BE2C (cell line): ENCODE measurements around the gene SLC12A6.
A peak's percentile ranks its signal among the peaks of the same experiment; 100 is the strongest.
"Not testable (repeated sequence)": the region's sequence is repeated elsewhere in the genome, so short reads cannot be mapped to it uniquely, and the experiment has no call there.

Experiments used
- DNase-seq: peaks from one replicate; pipeline ENCODE4 v3.0.0-alpha.2; 2020
- H3K27me3 ChIP-seq: fragments of 250-450 bp; sonication (Bioruptor Pico); 2 replicates; pipeline ENCODE4 v1.5.1; 2020; ENCODE audit warnings: mild to moderate bottlenecking
- H3K36me3 ChIP-seq: fragments of 250-450 bp; sonication (Bioruptor Pico); 2 replicates; pipeline ENCODE4 v1.5.1; 2020; ENCODE audit warnings: mild to moderate bottlenecking
- H3K4me1 ChIP-seq: fragments of 250-450 bp; sonication (Bioruptor Pico); 2 replicates; pipeline ENCODE4 v1.5.1; 2020
- H3K4me3 ChIP-seq: 2 replicates; pipeline ENCODE4 v1.5.1; 2011; ENCODE audit warnings: low read depth, low read length
- H3K9me3 ChIP-seq: fragments of 250-450 bp; sonication (Bioruptor Pico); 2 replicates; pipeline ENCODE4 v1.5.1; 2020
- TF ChIP-seq, protein P1 (sequence below): IDR thresholded peaks from 2 replicates; pipeline ENCODE4 v1.5.1; 2012; ENCODE audit warnings: mild to moderate bottlenecking, low read depth, low read length

Gene SLC12A6

GRCh38 chr15:34358948-34359347, 21.4 kb upstream of the SLC12A6 start:
- no peak for DNase-seq
- Histone ChIP-seq H3K4me3 (no peak overlapping the region), H3K9me3 (no peaks in the 10 kb centered on the region), H3K27me3 (no peaks in the 10 kb centered on the region), H3K36me3 (peaks cover 16% of the 10 kb centered on the region), H3K4me1 (no peaks in the 10 kb centered on the region)
- TF ChIP-seq, protein P1, sequence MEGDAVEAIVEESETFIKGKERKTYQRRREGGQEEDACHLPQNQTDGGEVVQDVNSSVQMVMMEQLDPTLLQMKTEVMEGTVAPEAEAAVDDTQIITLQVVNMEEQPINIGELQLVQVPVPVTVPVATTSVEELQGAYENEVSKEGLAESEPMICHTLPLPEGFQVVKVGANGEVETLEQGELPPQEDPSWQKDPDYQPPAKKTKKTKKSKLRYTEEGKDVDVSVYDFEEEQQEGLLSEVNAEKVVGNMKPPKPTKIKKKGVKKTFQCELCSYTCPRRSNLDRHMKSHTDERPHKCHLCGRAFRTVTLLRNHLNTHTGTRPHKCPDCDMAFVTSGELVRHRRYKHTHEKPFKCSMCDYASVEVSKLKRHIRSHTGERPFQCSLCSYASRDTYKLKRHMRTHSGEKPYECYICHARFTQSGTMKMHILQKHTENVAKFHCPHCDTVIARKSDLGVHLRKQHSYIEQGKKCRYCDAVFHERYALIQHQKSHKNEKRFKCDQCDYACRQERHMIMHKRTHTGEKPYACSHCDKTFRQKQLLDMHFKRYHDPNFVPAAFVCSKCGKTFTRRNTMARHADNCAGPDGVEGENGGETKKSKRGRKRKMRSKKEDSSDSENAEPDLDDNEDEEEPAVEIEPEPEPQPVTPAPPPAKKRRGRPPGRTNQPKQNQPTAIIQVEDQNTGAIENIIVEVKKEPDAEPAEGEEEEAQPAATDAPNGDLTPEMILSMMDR, result no peak

DNA sequence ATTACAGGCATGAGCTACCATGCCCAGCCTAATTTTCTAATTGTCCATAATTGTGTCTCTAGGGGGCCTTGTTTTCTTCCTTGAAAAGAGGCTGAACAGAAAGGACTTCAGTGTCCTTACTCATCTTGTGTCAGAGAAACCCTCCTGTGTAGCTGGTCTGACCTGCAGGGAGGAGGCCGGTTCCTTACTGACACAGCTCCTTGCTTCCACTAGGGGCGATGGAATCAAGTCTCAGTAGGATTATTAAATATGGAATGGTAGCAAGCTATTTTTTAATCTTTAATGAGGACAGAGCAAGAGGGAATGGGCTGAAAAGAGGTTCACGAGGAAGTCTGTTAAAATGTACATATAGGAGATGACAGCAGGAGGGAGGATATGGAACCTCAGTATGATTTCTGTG, 20.8 kb upstream of the SLC12A6 start:
- H3K9me3 ChIP-seq, result no peaks in the 10 kb centered on the region
- H3K4me1 ChIP-seq, result no peaks in the 10 kb centered on the region
- peaks cover 16% of the 10 kb centered on the region for H3K36me3 ChIP-seq
- TF ChIP-seq, protein P1, result peak; percentile 49
- no peaks in the 10 kb centered on the region for H3K27me3 ChIP-seq
- DNase-seq, result no peak
- no peak overlapping the region for H3K4me3 ChIP-seq

GRCh38 chr15:34357653-34358052, 20.1 kb upstream of the SLC12A6 start:
- TF ChIP-seq, protein P1, result no peak
- H3K4me1 ChIP-seq, result no peaks in the 10 kb centered on the region
- H3K27me3 ChIP-seq, result no peaks in the 10 kb centered on the region
- no peak for DNase-seq
- no peak overlapping the region for H3K4me3 ChIP-seq
- no peaks in the 10 kb centered on the region for H3K9me3 ChIP-seq
- peaks cover 16% of the 10 kb centered on the region for H3K36me3 ChIP-seq

- Histone ChIP-seq H3K9me3 (no peaks in the 10 kb centered on the region), H3K27me3 (no peaks in the 10 kb centered on the region), H3K4me1 (no peaks in the 10 kb centered on the region), H3K36me3 (peaks cover 16% of the 10 kb centered on the region), H3K4me3 (no peak overlapping the region)
- TF ChIP-seq, protein P1, result no peak
- no peak for DNase-seq
Measured at GRCh38 chr15:34355241-34355640, 17.7 kb upstream of the SLC12A6 start.

- no peak for DNase-seq
- H3K4me3 ChIP-seq, result no peak overlapping the region
- TF ChIP-seq, protein P1, result no peak
- H3K27me3 ChIP-seq, result no peaks in the 10 kb centered on the region
- peaks cover 12% of the 10 kb centered on the region for H3K36me3 ChIP-seq
- no peaks in the 10 kb centered on the region for H3K4me1 ChIP-seq
- H3K9me3 ChIP-seq, result no peaks in the 10 kb centered on the region
Measured at GRCh38 chr15:34354286-34354685, 16.7 kb upstream of the SLC12A6 start.

- Histone ChIP-seq H3K4me1 (no peaks in the 10 kb centered on the region), H3K36me3 (peaks cover 10% of the 10 kb centered on the region; the same call in 1 of the 2 replicates), H3K9me3 (no peaks in the 10 kb centered on the region), H3K27me3 (no peaks in the 10 kb centered on the region), H3K4me3 (no peak overlapping the region)
- TF ChIP-seq, protein P1, result no peak
- no peak for DNase-seq
Measured at GRCh38 chr15:34353627-34354026, 16.0 kb upstream of the SLC12A6 start.

DNA sequence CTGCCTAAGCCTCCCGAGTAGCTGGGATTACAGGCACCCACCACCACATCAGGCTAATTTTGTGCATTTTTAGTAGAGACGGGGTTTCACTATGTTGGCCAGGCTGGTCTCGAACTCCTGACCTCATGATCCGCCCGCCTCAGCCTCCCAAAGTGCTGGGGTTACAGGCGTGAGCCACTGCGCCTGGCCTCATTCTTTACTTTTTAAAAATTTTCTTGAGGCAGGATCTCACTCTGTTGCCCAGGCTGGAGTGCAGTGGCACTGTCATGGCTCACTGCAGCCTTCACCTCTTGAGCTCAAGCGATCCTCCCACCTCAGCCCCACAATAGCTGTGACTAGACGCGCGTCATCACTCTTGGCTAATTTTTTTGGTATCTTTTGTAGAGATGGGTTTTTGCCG, 15.4 kb upstream of the SLC12A6 start:
- not testable (repeated sequence) for H3K27me3 ChIP-seq, H3K36me3 ChIP-seq

More for the DNA sequence above, 15.4 kb upstream of the SLC12A6 start:
- H3K4me3 ChIP-seq, H3K9me3 ChIP-seq, H3K4me1 ChIP-seq, DNase-seq: not testable (repeated sequence)
